K562 (cell line): ENCODE measurements around the gene ELP1. TPM values are rescaled to one million over a fixed set of nuclear protein-coding genes. Genes with fewer than 3 reads are reported as not detected.
A peak's percentile ranks its signal among the peaks of the same experiment; 100 is the strongest.

Experiments used
- ATAC-seq: fragments of 200-7000 bp; cut with Tn5 transposase; 3 replicates; pipeline ENCODE4 v1.9.1; 2020; ENCODE audit warnings: moderate library complexity
- BruUV-seq: library from RNA; stranded (reverse); fragments of 400-500 nt; replicated peaks from 2 replicates; lab custom pipeline; 2021; lab: Mats Ljungman, UMichigan
- CTCF ChIA-PET: fragments of 300-600 bp; formaldehyde crosslinking; extraction: SDS; loops from one replicate; lab custom pipeline; 2021; ENCODE audit warnings: low intra/inter-chr PET ratio; lab: Yijun Ruan, JAX
- POLR2A ChIA-PET: fragments of 300-600, 350-650 bp; sonication (Branson Sonifier 250); formaldehyde crosslinking; extraction: SDS; loops from one replicate; lab custom pipeline; 2021; ENCODE audit warnings: antibody characterized with exemption, inconsistent platforms; lab: Yijun Ruan, JAX
- DNase-seq, 4 experiments: peaks; one replicate each; pipeline versions ENCODE4 v3.0.0 to v3.0.0-alpha.2; 2011 to 2018; ENCODE audit warnings: low spot score in 3 of 4, mixed read lengths in 3 of 4; ENCODE audit errors: extremely low read depth in 1 of 4
- FAIRE-seq: peaks from 2 replicates; lab custom pipeline; 2011; peaks lifted over from hg19 to GRCh38; lab: Jason Lieb, UNC
- H2AFZ ChIP-seq: 2 replicates; pipeline ENCODE4 v1.6.0; 2011; ENCODE audit warnings: low read depth, low read length, control low read depth, inconsistent platforms
- H3K27ac ChIP-seq: fragments of 200-600 bp; 3 replicates; pipeline ENCODE4 v1.8.0; 2011; ENCODE audit warnings: low read depth, mild to moderate bottlenecking, control low read depth, inconsistent platforms, low read length, moderate library complexity, mixed read lengths; ENCODE audit errors: extremely low read depth
- H3K27me3 ChIP-seq, 2 experiments: fragments of 300-600 bp in 1 of 2; 2 replicates in 1 of 2; 3 replicates in 1 of 2; pipeline versions ENCODE4 v1.6.0 to v1.8.0; 2011; ENCODE audit warnings: inconsistent platforms in 2 of 2, low read length in 2 of 2, mild to moderate bottlenecking in 1 of 2, mixed read lengths in 1 of 2, moderate library complexity in 1 of 2; ENCODE audit not compliant: control insufficient read depth in 2 of 2, insufficient read depth in 2 of 2
- H3K36me3 ChIP-seq: fragments of 300-600 bp; 3 replicates; pipeline ENCODE4 v1.8.0; 2011; ENCODE audit warnings: mild to moderate bottlenecking, low read length, inconsistent platforms; ENCODE audit not compliant: control insufficient read depth, insufficient read depth
- H3K4me1 ChIP-seq, 2 experiments: fragments of 200-600 bp in 1 of 2; replicated peaks in 1 of 2; 2 replicates in 1 of 2; 3 replicates in 1 of 2; pipeline versions ENCODE4 v1.5.1 to v1.8.0; 2011; ENCODE audit warnings: inconsistent platforms in 2 of 2, low read length in 2 of 2, mild to moderate bottlenecking in 1 of 2, mixed read lengths in 1 of 2, moderate library complexity in 1 of 2; ENCODE audit not compliant: control insufficient read depth in 2 of 2, insufficient read depth in 2 of 2
- H3K4me2 ChIP-seq: 2 replicates; pipeline ENCODE4 v1.6.1; 2011; ENCODE audit warnings: low read length, control low read depth, inconsistent platforms, mixed read lengths; ENCODE audit not compliant: insufficient read depth
- H3K4me3 ChIP-seq: fragments of 200-600 bp; sonication (generic), shearing (Covaris generic); 2 replicates; pipeline ENCODE4 v1.5.1; 2016; ENCODE audit warnings: control low read depth, inconsistent platforms
- H3K79me2 ChIP-seq: fragments of 200-600 bp; 3 replicates; pipeline ENCODE4 v1.8.0; 2011; ENCODE audit warnings: low read length, inconsistent platforms; ENCODE audit not compliant: control insufficient read depth, insufficient read depth
- H3K9ac ChIP-seq, 2 experiments: 2 replicates each; pipeline versions ENCODE4 v1.6.0 to v1.6.1; 2011; ENCODE audit warnings: low read depth in 2 of 2, low read length in 2 of 2, control low read depth in 1 of 2, inconsistent platforms in 1 of 2, mild to moderate bottlenecking in 1 of 2, mixed read lengths in 1 of 2; ENCODE audit not compliant: insufficient read depth in 1 of 2
- H3K9me1 ChIP-seq: one replicate; pipeline ENCODE4 v1.6.0; 2011; ENCODE audit warnings: inconsistent platforms, mild to moderate bottlenecking, low read length, moderate library complexity; ENCODE audit not compliant: control insufficient read depth, insufficient read depth
- H3K9me3 ChIP-seq: replicated peaks from 2 replicates; pipeline ENCODE4 v1.5.1; 2011; ENCODE audit warnings: low read depth, low read length, inconsistent platforms; ENCODE audit not compliant: control insufficient read depth, insufficient read depth
- H4K20me1 ChIP-seq: replicated peaks from 2 replicates; pipeline ENCODE4 v1.6.1; 2011; ENCODE audit warnings: low read length, inconsistent platforms, mixed read lengths; ENCODE audit not compliant: control insufficient read depth, insufficient read depth
- HMG20B ChIP-seq: fragments of 250-450 bp; sonication (Bioruptor Pico); IDR thresholded peaks from 2 replicates; pipeline ENCODE4 v1.5.0; 2021; ENCODE audit warnings: mild to moderate bottlenecking
- SMAD2 ChIP-seq: fragments of 150-350 bp; IDR thresholded peaks from 2 replicates; pipeline ENCODE4 v1.6.1; 2014; ENCODE audit warnings: low read depth, mild to moderate bottlenecking, low read length
- THRAP3 ChIP-seq: fragments of 450-650 bp; IDR thresholded peaks from 2 replicates; pipeline ENCODE4 v1.6.1; 2016; ENCODE audit warnings: mild to moderate bottlenecking, inconsistent platforms, borderline replicate concordance
- ZNF232 ChIP-seq: sonication (generic); formaldehyde crosslinking; IDR thresholded peaks from 2 replicates; pipeline ENCODE4 v1.8.0; 2022; ENCODE audit warnings: mild to moderate bottlenecking, missing genetic modification reagents
- WGBS: fragments of 100-300 bp; shearing (Covaris generic); methylation state at CpG from one replicate; pipeline ENCODE4 v1.1.6; 2016; ENCODE audit warnings: low coverage, mixed read lengths; ENCODE audit not compliant: insufficient coverage; ENCODE audit errors: missing lambda C conversion rate; 5-methylcytosine and 5-hydroxymethylcytosine counted together
- in situ Hi-C: fragments of 300-500 bp; cut with MboI; formaldehyde crosslinking; loops from 4 replicates; pipeline ENCODE4 v1.15.0; 2018; ENCODE audit warnings: inconsistent platforms, mixed read lengths
- intact Hi-C: fragments of 100-400 bp; cut with micrococcal nuclease; formaldehyde crosslinking; loops from 2 replicates; pipeline ENCODE4 v1.14.2; 2022
- polyA plus RNA-seq, 8 experiments: library from polyadenylated mRNA; depleted of rRNA in 4 of 8; stranded (reverse) in 5 of 8; unstranded in 3 of 8; fragments of >200 nt; fragmentation: Nextera tagmentation in 2 of 8; fragmentation: Illumina TruSeq in 1 of 8; extraction: Ambion mirVana in 2 of 8; extraction: Trizol in 1 of 8; gene quantifications; 2 replicates each; pipeline versions ENCODE4 v1.2.1 to v1.2.3, GENCODE V29; 2011 to 2014; ENCODE audit warnings: inconsistent platforms in 1 of 8, missing spikeins in 1 of 8
- total RNA-seq, 7 experiments: library from RNA; depleted of rRNA in 6 of 7; stranded (reverse); fragments of >200 nt in 6 of 7; fragmentation: Illumina TruSeq in 2 of 7; extraction: Trizol in 2 of 7; gene quantifications; 2 replicates each; pipeline versions ENCODE4 v1.2.1 to v1.2.3, GENCODE V29; 2011 to 2021; ENCODE audit warnings: low replicate concordance in 1 of 7
- TF ChIP-seq, protein P1 (sequence below): IDR thresholded peaks from 3 replicates; pipeline ENCODE4 v1.6.1; 2011; ENCODE audit warnings: borderline replicate concordance, mild to moderate bottlenecking; ENCODE audit not compliant: insufficient read length, insufficient read depth
- TF ChIP-seq, protein P2 (sequence below): fragments of 450-650 bp; formaldehyde crosslinking; IDR thresholded peaks from 2 replicates; pipeline ENCODE4 v1.4.0; 2022; ENCODE audit warnings: missing genetic modification characterization

The ELP1 gene
- total and polyA plus RNA-seq, 9 of the 15 experiments (the other 6 are each of a cell fraction or from before 2014, with no cell fraction given) = 17.0 to 48.6 (median 39.7) TPM

DNA sequence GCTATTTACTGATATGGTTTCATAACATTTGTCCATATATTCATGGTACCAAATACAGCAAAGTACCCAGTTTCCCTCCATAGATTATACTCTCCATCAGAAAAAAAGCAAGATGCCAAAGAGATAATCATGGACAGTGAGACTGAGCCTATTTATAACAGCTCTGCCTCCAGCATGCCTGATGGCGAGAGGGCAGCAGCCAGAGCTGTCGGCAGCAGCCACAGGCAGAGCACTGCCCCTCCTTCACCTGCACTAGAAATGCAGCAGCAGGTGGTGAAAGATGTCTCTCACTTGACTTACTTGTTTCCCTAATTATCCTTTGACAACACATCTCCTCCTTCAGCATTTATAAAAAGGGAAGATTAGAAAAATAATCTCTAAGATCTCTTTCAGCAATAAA lies 47.0 kb upstream of the ELP1 start:
- TF ChIP-seq ZNF232 (CRISPR knock-in tag) (no peak), SMAD2 (no peak)
- FAIRE-seq (no peak), DNase-seq (no peak), ATAC-seq (no peak)
- Histone ChIP-seq H4K20me1 (no peaks in the 10 kb centered on the region), H3K9ac (0 out of 4 replicates have a peak overlapping the region, but pooled peaks of 1 of the 2 experiments have one; percentile 76), H3K4me2 (no peak overlapping the region), H3K79me2 (no peaks in the 10 kb centered on the region), H3K4me1 (no peaks in the 10 kb centered on the region), H3K36me3 (peaks cover 50% of the 10 kb centered on the region), H3K27ac (no peak overlapping the region), H3K27me3 (no peaks in the 10 kb centered on the region), H2AFZ (no peak overlapping the region), H3K4me3 (no peak overlapping the region), H3K9me3 (no peaks in the 10 kb centered on the region), H3K9me1 (no peaks in the 10 kb centered on the region)
- intact Hi-C loops = no loop called here
- in situ Hi-C loops = no loop called here
- 97% methylated on average over 2 of the region's 2 CpGs for WGBS
- CTCF ChIA-PET = no interaction called here
- no TSS peak for BruUV-seq
- POLR2A ChIA-PET = interaction anchor here (1.0 kb wide), 1 partner anchor 18 kb away, joined by 3 read pairs; no protein-coding TSS in a partner anchor

DNA sequence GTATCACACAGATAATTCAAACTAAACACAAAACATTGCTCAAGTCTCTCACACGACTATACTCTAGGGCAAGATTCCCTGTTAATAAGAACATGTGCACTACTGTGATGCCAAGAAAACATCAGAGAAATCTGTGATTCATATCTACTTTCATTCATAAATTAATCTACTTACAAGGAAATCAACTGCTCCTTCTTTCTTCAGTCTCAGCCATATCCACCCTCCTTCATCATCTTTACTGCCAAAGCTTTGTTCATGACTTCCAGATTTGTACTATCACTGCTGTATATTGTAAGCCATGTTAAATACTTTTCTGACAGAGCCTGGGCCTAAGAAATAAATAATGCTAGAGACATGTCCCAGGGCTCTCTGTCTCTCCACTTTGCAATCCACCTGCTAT lies 44.3 kb upstream of the ELP1 start:
- 63% methylated on average over 1 of the region's 1 CpG for WGBS
- Histone ChIP-seq H3K79me2 (no peaks in the 10 kb centered on the region), H3K4me1 (no peaks in the 10 kb centered on the region), H3K27me3 (no peaks in the 10 kb centered on the region), H3K27ac (no peak overlapping the region), H3K9me3 (no peaks in the 10 kb centered on the region), H3K4me2 (no peak overlapping the region), H4K20me1 (no peaks in the 10 kb centered on the region), H3K9me1 (no peaks in the 10 kb centered on the region), H2AFZ (no peak overlapping the region), H3K9ac (no peak overlapping the region), H3K36me3 (peaks cover 39% of the 10 kb centered on the region), H3K4me3 (no peak overlapping the region)
- ATAC-seq = no peak
- POLR2A ChIA-PET = interaction anchor here (0.6 to 1.6 kb wide), 4 partner anchors 14 to 44 kb away, joined by 3 to 4 read pairs (median 3); partner anchors contain the start of genes ABITRAM and ELP1
- intact Hi-C loops (no loop called here), in situ Hi-C loops (no loop called here)
- DNase-seq = no peak
- CTCF ChIA-PET = no interaction called here
- FAIRE-seq = no peak
- no TSS peak for BruUV-seq
- TF ChIP-seq, protein P1, sequence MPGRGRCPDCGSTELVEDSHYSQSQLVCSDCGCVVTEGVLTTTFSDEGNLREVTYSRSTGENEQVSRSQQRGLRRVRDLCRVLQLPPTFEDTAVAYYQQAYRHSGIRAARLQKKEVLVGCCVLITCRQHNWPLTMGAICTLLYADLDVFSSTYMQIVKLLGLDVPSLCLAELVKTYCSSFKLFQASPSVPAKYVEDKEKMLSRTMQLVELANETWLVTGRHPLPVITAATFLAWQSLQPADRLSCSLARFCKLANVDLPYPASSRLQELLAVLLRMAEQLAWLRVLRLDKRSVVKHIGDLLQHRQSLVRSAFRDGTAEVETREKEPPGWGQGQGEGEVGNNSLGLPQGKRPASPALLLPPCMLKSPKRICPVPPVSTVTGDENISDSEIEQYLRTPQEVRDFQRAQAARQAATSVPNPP = no peak
- TF ChIP-seq, protein P2, sequence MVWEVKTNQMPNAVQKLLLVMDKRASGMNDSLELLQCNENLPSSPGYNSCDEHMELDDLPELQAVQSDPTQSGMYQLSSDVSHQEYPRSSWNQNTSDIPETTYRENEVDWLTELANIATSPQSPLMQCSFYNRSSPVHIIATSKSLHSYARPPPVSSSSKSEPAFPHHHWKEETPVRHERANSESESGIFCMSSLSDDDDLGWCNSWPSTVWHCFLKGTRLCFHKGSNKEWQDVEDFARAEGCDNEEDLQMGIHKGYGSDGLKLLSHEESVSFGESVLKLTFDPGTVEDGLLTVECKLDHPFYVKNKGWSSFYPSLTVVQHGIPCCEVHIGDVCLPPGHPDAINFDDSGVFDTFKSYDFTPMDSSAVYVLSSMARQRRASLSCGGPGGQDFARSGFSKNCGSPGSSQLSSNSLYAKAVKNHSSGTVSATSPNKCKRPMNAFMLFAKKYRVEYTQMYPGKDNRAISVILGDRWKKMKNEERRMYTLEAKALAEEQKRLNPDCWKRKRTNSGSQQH (CRISPR knock-in tag) = no peak
- TF ChIP-seq HMG20B (no peak), THRAP3 (no peak)
